HG03354 (cell line): ENCODE results near the gene PCDH9.

Experiments used
- ATAC-seq: cut with Tn5 transposase; IDR thresholded peaks from one replicate; pipeline ENCODE4 v1.9.1; 2021; ENCODE audit warnings: mild to moderate bottlenecking; ENCODE audit not compliant: unreplicated experiment, poor library complexity, severe bottlenecking

Gene PCDH9

DNA sequence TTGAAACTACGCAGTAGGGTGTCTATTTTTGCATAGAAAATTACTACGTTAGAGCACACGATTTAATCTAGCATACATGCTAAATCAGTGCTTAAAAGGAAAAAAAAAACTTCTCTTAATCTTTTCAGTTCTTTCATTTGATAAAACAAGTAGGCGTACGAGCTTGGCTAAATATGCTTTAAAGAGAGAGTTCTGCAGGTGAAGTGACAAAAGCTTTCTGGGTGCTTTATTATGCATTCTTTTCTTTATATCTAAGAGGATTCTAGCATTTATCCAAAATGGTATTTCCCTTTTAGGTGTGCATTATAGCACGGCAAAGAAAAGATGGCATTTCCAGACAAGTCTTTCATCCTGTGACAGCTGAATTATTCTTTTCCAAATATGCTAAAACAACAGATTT, 281.2 kb downstream of the PCDH9 start:
- ATAC-seq: no peak

GRCh38 chr13:66943530-66943929, 286.6 kb downstream of the PCDH9 start:
- no peak for ATAC-seq

DNA sequence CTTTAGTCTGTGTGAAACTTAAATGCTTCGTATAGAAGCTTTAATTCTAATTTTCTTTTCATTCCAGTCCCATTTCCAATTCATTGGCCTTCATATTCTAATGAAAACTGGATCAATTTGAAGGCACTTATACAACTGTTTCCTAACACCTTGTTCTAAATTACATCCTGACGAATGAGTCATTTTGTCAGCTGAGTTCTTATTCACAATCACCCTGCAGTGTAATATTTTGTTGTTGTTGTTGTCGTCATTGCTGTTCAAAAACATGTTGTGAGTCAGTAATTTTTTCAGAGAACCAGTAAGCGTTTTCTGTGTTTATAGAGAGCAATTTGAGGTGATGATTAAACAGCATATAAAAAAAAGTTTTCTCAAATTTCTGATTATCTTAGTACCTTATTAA, 290.0 kb downstream of the PCDH9 start:
- ATAC-seq: no peak

- no peak for ATAC-seq
Measured at GRCh38 chr13:66937423-66937822, 292.7 kb downstream of the PCDH9 start.

DNA sequence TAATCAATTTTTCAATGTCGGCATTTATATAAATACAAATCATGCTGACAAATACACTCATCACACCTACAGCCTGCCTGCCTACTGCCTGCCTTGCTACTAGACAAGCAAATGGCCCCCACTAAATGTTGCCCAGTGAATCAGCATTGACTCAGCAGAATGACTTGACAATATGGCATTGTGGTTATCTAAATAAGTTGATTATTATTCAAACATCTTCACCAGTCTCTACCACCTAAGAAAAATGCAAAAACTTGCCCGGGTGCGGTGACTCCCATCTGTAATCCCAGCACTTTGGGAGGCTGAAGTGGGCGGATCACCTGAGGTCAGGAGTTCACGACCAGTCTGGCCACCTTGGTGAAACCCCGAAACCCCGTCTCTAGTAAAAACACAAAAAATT, 296.1 kb downstream of the PCDH9 start:
- no peak for ATAC-seq

DNA sequence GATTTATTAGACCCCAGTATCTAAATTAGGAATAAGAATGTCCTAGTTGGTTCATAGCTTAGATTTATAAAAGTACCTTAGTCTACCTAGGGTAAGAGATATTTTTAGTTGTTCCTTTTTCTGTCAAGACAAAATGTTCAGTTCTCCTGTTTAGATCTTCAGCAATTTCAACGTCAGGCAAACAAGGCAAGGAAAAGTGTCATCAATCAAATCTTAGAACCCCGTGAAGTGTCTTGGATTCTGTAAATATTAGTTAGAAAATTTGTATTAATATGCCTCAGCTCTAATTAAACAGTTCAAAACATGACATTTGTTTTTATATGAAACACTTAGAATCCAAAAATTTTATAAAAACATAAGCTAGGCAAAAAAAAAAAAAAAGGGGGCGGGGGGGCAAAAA, 296.6 kb downstream of the PCDH9 start:
- no peak for ATAC-seq

DNA sequence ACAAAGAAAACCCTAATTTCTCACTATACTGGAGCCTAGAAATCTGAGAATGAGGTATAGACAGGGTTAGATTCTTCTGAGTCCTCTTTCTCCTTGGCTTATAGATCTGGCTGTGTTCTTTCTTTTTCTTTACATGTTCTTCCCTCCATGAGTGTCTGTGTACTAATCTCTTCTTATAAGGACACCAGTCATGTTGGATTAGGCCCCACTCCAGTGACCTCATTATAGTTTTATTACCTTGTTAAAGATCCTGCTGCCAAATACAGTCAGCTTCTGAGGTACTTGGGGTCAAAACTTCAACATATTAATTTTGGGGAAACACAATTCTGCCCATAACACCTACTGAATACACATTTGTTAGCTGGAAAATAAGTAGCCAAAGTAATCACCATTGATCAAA, 302.6 kb downstream of the PCDH9 start:
- ATAC-seq: no peak

GRCh38 chr13:66926851-66927524, 303.1 kb downstream of the PCDH9 start:
- no peak for ATAC-seq

- ATAC-seq: no peak
Measured at GRCh38 chr13:66926200-66926850, 303.8 kb downstream of the PCDH9 start.

- no peak for ATAC-seq
Measured at GRCh38 chr13:66922444-66922843, 307.7 kb downstream of the PCDH9 start.

DNA sequence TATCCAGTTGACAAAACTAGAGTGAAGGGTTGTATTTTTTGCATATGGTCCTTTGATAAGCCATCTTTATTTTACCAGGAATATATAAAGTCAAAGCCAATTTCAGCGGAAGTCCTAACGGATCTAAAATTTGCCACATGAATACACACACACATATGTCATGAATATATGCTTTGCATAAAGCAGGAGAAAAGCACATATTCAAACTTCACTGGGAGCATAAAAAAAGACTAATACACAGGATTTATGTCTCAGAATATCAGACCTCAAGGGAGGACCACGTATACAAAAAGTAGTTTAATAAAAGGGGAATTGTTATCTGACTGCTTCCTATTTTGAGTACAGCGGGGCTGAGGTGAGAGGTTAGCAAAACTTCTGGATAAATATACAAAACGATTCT, 308.7 kb downstream of the PCDH9 start:
- ATAC-seq: no peak

- ATAC-seq: no peak
Measured at GRCh38 chr13:66915596-66916185, 314.4 kb downstream of the PCDH9 start.

DNA sequence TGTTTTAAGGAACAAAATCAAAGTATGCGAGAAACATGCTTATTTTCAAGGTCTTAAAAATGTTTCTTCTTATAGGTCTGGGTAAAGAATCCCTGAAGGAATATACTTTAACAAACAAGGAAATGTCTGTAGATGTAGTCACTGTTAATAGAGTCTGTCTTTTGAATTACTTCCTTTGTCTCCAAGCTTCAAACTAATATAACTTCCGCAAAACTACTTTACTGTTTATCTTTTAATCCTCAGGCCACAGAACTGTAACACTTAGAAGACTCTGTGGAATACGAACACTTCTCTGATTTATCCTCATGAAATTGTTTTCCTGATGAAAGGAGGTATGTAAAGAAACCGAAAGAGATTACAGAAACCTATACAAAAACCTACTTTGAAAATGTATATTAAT, 316.0 kb downstream of the PCDH9 start:
- no peak for ATAC-seq

DNA sequence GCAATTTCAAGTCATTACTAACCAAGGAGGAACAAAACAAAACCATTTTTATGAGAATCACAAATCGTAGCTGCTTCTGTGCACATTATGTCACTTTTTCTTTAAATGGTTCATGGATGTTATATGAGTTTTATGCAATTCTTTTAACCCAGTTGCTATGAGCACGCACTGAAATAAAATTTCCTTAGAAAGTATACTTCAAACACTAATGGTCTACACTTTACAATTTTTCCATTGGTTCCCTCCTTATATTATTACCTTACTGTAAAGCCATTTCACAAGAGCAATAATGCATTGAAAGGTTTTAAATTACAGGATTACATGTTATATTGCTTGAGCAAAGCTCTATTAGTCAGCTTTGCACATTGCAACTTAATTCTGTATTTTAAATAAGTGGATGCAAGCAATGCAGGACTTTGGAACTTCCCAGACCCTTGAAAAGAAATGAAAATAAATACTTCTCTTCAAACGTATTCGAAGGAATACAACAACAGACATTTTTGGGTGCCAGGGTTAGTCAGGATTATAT, 318.7 kb downstream of the PCDH9 start:
- ATAC-seq: no peak

DNA sequence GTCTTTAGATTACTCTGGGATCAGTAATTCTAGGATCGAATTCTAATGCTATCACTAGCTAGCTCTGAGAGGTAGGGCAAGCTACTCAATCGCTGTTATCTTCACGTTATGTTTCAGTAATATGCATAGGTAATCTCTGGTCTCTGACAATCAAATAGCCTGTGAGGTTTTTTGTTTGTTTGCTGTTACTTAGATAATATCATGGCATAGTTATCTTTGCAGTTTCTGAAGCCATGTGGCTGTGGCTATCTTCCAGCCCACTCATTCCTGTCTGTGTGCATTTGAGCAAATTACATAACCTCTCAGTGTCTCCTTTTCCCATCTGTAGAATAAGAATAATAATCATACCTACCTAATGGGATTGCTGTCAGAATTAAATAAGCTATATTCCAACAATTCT, 330.2 kb downstream of the PCDH9 start:
- ATAC-seq: no peak

DNA sequence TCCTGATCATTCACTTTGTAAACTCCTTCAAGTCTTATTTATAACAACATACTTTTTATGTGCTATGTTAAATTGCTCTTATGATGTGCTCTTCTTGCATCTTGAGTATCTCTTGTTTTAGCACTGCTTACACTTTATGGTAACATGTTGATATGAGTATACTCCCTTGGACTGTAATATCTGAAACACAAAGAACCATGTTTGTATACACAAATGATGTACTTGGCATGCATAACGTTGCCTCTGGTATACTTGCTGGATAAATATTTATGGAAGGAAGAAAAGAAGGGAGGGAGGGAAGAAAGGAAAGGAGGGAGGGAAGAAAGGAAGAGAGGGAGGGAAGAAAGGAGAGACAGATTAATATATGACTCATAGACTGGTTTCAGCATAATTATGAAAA, 333.2 kb downstream of the PCDH9 start:
- ATAC-seq: no peak

DNA sequence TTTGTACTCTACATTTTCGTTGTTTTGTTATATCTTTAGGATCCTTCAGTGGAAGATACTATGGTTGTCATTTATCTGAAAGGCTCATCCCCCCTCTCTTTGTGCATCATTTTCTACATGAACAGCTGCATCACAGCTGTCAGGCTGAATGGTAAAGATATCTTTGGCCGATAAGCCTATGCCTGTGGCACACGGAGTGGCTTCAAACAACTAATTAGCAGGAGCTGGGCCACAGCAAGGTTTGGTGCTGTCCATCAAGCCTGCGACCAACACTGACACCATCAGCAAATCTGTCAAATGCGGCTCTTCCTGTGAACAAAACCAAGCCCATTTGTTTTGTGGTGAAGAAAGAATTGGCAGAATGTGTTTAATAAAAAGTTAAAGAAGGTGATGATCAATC, 334.4 kb downstream of the PCDH9 start:
- no peak for ATAC-seq

DNA sequence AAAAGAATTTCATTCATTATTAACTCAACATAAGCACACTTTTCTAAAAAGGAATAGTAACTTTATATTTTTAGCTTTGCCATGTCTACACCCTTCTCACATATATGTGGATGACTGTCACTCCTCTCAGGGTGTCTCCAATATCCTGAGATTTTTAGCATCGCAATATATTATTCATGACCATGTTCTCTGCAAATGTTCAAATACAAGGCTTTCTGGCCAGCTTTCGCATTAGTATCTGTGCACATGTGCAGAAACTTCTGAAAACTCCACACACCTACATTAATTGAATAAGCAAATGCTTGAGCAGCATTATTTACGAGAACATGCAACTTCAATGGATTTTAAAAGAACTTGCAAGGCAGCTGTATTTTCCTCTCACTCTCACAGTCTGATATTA, 334.8 kb downstream of the PCDH9 start:
- no peak for ATAC-seq

- no peak for ATAC-seq
Measured at GRCh38 chr13:66888698-66889097, 341.4 kb downstream of the PCDH9 start.

DNA sequence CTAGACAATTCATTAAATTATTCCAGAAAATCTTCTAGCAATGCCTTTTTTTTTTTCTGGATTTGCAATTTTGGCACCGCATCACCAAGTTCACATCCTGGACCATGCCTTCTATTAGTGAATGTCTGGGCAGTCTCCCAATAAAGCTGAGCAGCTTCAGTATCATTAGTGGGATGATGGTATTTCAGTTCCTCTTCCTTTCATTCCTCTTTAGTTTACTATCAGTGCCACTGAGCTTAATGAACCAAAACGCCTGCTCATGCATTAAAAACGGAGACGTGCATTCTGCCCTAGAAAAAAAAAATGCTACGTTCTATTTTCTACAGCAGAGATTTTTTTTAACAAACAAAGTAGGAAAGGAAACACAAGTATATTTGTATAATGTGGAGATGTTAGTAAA, 343.0 kb downstream of the PCDH9 start:
- ATAC-seq: peak; percentile 78

- no peak for ATAC-seq
Measured at GRCh38 chr13:66886264-66886663, 343.9 kb downstream of the PCDH9 start.
